ENCODE data around the gene GPR137B. TPM values are rescaled to one million over a fixed set of nuclear protein-coding genes. Genes with fewer than 3 reads are reported as not detected.

Gene GPR137B
- total and polyA plus RNA-seq, 9 of the 15 experiments (the other 6 are each of a cell fraction or from before 2014, with no cell fraction given): 0.04 to 1.0 (median 0.62) TPM

DNA sequence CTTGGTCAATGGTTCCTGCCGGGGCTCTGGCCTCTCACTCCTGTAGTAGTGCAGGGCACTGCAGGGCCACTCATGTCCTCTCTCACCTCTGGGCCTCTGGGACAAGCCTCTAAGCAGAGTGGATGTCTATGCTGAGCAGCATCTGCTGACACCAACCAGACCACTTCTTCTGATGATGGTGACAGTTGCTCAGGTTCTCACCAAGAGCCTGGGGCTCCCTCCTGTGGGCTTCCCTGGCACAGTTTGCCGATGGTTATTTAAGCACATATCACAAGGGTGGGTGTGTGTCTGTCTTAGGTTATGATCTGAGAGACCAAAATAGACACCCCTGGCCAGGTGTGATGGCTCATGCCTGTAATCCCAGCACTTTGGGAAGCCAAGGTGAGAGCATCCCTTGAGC is 17.4 kb upstream of the GPR137B start:
- CTCF ChIA-PET (ENCODE audit: low intra/inter-chr PET ratio): no interaction called here
- H3K27me3 ChIP-seq (ENCODE audit: control insufficient read depth in 2 of 2, insufficient read depth in 2 of 2, low read length in 2 of 2): peaks cover 18 to 66% of the 10 kb centered on the region in 2 experiments
- POLR2A ChIA-PET: interaction anchor here (1.1 kb wide), 1 partner anchor 295 kb away, joined by 3 read pairs; no protein-coding TSS in a partner anchor
- no peak overlapping the region for H3K27ac ChIP-seq (ENCODE audit: extremely low read depth, low read depth, low read length)
- no TSS peak for BruUV-seq (replicated peaks)
- no peak overlapping the region for H2AFZ ChIP-seq (ENCODE audit: low read depth, low read length)
- FAIRE-seq (no peak), DNase-seq (ENCODE audit: extremely low read depth in 1 of 4, low spot score in 3 of 4) (no peak), ATAC-seq (peak; percentile 65)
- in situ Hi-C loops (cut with MboI) (loop anchor here (25.0 kb wide), 2 partner anchors 1262 to 1437 kb away; no protein-coding TSS in a partner anchor), intact Hi-C loops (cut with micrococcal nuclease) (no loop called here)
- H3K9ac ChIP-seq (ENCODE audit: insufficient read depth in 1 of 2, low read depth in 2 of 2, low read length in 2 of 2): no peak overlapping the region
- no peak overlapping the region for H3K4me2 ChIP-seq (ENCODE audit: insufficient read depth, low read length)
- no peaks in the 10 kb centered on the region for H3K9me3 ChIP-seq (replicated peaks; ENCODE audit: control insufficient read depth, insufficient read depth, low read depth, low read length)
- H3K36me3 ChIP-seq (ENCODE audit: control insufficient read depth, insufficient read depth, low read length): no peaks in the 10 kb centered on the region
- H3K79me2 ChIP-seq (ENCODE audit: control insufficient read depth, insufficient read depth, low read length): no peaks in the 10 kb centered on the region
- WGBS (ENCODE audit: insufficient coverage, low coverage, missing lambda C conversion rate): 0% methylated on average over 2 of the region's 2 CpGs
- H3K4me1 ChIP-seq (replicated peaks in 1 of 2; ENCODE audit: control insufficient read depth in 2 of 2, insufficient read depth in 2 of 2, low read length in 2 of 2): no peaks in the 10 kb centered on the region; a peak in 2 of 5 replicates
- H4K20me1 ChIP-seq (replicated peaks; ENCODE audit: control insufficient read depth, insufficient read depth, low read length): no peaks in the 10 kb centered on the region
- H3K9me1 ChIP-seq (ENCODE audit: control insufficient read depth, insufficient read depth, low read length): no peaks in the 10 kb centered on the region
- no peak overlapping the region for H3K4me3 ChIP-seq
- TF ChIP-seq CBFA2T2 (conservative IDR thresholded peaks at IDR 0.05) (no peak), SMC3 (conservative IDR thresholded peaks at IDR 0.05; ENCODE audit: insufficient read depth, low read depth, low read length) (0 out of 2 replicates have a peak, but pooled peaks have one; percentile 18), YY1 (IDR thresholded peaks at IDR 0.05; ENCODE audit: borderline replicate concordance in 1 of 3, control insufficient read depth in 1 of 3, extremely low read depth in 1 of 3, insufficient read depth in 3 of 3, insufficient read length in 1 of 3, insufficient replicate concordance in 2 of 3, low read depth in 1 of 3, low read length in 2 of 3) (no peak), RAD21 (CRISPR knock-in tag; conservative IDR thresholded peaks at IDR 0.05 in 1 of 2, IDR thresholded peaks at IDR 0.05 in 1 of 2) (peak in 1 of 2 experiments; percentile 56; a peak in 2 of 4 replicates), HOXB6 (CRISPR knock-in tag; IDR thresholded peaks at IDR 0.05; ENCODE audit: borderline replicate concordance) (no peak), FOXP1 (CRISPR knock-in tag; IDR thresholded peaks at IDR 0.05) (no peak)
- TF ChIP-seq, protein P1, sequence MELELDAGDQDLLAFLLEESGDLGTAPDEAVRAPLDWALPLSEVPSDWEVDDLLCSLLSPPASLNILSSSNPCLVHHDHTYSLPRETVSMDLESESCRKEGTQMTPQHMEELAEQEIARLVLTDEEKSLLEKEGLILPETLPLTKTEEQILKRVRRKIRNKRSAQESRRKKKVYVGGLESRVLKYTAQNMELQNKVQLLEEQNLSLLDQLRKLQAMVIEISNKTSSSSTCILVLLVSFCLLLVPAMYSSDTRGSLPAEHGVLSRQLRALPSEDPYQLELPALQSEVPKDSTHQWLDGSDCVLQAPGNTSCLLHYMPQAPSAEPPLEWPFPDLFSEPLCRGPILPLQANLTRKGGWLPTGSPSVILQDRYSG (tag; conservative IDR thresholded peaks at IDR 0.05; ENCODE audit: low read depth): no peak
- TF ChIP-seq, protein P2, sequence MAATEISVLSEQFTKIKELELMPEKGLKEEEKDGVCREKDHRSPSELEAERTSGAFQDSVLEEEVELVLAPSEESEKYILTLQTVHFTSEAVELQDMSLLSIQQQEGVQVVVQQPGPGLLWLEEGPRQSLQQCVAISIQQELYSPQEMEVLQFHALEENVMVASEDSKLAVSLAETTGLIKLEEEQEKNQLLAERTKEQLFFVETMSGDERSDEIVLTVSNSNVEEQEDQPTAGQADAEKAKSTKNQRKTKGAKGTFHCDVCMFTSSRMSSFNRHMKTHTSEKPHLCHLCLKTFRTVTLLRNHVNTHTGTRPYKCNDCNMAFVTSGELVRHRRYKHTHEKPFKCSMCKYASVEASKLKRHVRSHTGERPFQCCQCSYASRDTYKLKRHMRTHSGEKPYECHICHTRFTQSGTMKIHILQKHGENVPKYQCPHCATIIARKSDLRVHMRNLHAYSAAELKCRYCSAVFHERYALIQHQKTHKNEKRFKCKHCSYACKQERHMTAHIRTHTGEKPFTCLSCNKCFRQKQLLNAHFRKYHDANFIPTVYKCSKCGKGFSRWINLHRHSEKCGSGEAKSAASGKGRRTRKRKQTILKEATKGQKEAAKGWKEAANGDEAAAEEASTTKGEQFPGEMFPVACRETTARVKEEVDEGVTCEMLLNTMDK (IDR thresholded peaks at IDR 0.05; ENCODE audit: borderline replicate concordance, insufficient read depth, low read depth, low read length, poor library complexity, severe bottlenecking): peak; percentile 15

All from K562 (cell line).